Endothelial cell of umbilical vein (primary cell): ENCODE results near the gene CLTC. TPM values are rescaled to one million over a fixed set of nuclear protein-coding genes. Genes with fewer than 3 reads are reported as not detected.

ENCODE experiments used
- BruUV-seq: library from RNA; stranded (reverse); fragments of 400-500 nt; replicated peaks from 2 replicates; lab custom pipeline; 2021; lab: Mats Ljungman, UMichigan
- CTCF ChIA-PET: fragments of 300-600, 350-600 bp; sonication (Branson Sonifier 250); formaldehyde crosslinking; loops from one replicate; lab custom pipeline; 2021; ENCODE audit warnings: antibody characterized with exemption, inconsistent platforms; lab: Charles Lee
- POLR2A ChIA-PET: fragments of 300-600, 350-600 bp; sonication (Branson Sonifier 250); formaldehyde crosslinking; loops from one replicate; lab custom pipeline; 2021; ENCODE audit warnings: antibody characterized with exemption, inconsistent platforms; lab: Charles Lee
- DNase-seq: peaks from one replicate; pipeline ENCODE4 v3.0.0-alpha.2; 2011; ENCODE audit warnings: low read depth, low spot score
- FAIRE-seq: peaks from 2 replicates; lab custom pipeline; 2011; peaks lifted over from hg19 to GRCh38; lab: Jason Lieb, UNC
- H2AFZ ChIP-seq: 2 replicates; pipeline ENCODE4 v1.6.0; 2012; ENCODE audit warnings: low read depth, low read length, control low read depth, inconsistent platforms
- H3K27ac ChIP-seq: 2 replicates; pipeline ENCODE4 v1.5.1; 2011; ENCODE audit warnings: low read depth, mild to moderate bottlenecking, control low read depth, low read length, moderate library complexity; ENCODE audit not compliant: insufficient read depth
- H3K27me3 ChIP-seq, 2 experiments: 2 replicates each; pipeline versions ENCODE4 v1.6.0 to v1.6.1; 2011; ENCODE audit warnings: low read length in 2 of 2, mixed read lengths in 1 of 2; ENCODE audit not compliant: control insufficient read depth in 2 of 2, insufficient read depth in 2 of 2
- H3K36me3 ChIP-seq, 2 experiments: 2 replicates in 1 of 2; 3 replicates in 1 of 2; pipeline ENCODE4 v1.5.1; 2011; ENCODE audit warnings: low read length in 2 of 2, mild to moderate bottlenecking in 1 of 2, moderate library complexity in 1 of 2; ENCODE audit not compliant: control insufficient read depth in 2 of 2, insufficient read depth in 2 of 2; ENCODE audit errors: extremely low read depth in 1 of 2
- H3K4me1 ChIP-seq: 3 replicates; pipeline ENCODE4 v1.5.1; 2011; ENCODE audit warnings: mild to moderate bottlenecking, low read length; ENCODE audit not compliant: control insufficient read depth, insufficient read depth; ENCODE audit errors: extremely low read depth
- H3K4me2 ChIP-seq: 2 replicates; pipeline ENCODE4 v1.6.1; 2011; ENCODE audit warnings: low read length, control low read depth, mixed read lengths; ENCODE audit not compliant: insufficient read depth
- H3K4me3 ChIP-seq, 3 experiments: fragments of 200-600 bp in 1 of 3; sonication (generic), shearing (Covaris generic) in 1 of 3; replicated peaks in 1 of 3; 2 replicates each; pipeline ENCODE4 v1.5.1; 2011 to 2016; ENCODE audit warnings: control low read depth in 3 of 3, low read length in 3 of 3, mild to moderate bottlenecking in 2 of 3, inconsistent platforms in 1 of 3, low read depth in 1 of 3, moderate library complexity in 1 of 3; ENCODE audit not compliant: insufficient read depth in 1 of 3
- H3K79me2 ChIP-seq: 2 replicates; pipeline ENCODE4 v1.6.0; 2012; ENCODE audit warnings: low read length, inconsistent platforms; ENCODE audit not compliant: control insufficient read depth, insufficient read depth
- H3K9ac ChIP-seq: replicated peaks from 2 replicates; pipeline ENCODE3; 2011; ENCODE audit warnings: low read length, control low read depth; ENCODE audit not compliant: insufficient read depth; ENCODE audit errors: extremely low read depth
- H3K9me1 ChIP-seq: replicated peaks from 3 replicates; pipeline ENCODE4 v1.6.0; 2011; ENCODE audit warnings: mild to moderate bottlenecking, low read length; ENCODE audit not compliant: control insufficient read depth, insufficient read depth; ENCODE audit errors: extremely low read depth
- H3K9me3 ChIP-seq: replicated peaks from 2 replicates; pipeline ENCODE4 v1.5.1; 2012; ENCODE audit warnings: low read length, inconsistent platforms; ENCODE audit not compliant: control insufficient read depth, insufficient read depth
- H4K20me1 ChIP-seq: replicated peaks from 2 replicates; pipeline ENCODE3; 2011; ENCODE audit warnings: mild to moderate bottlenecking, low read length; ENCODE audit not compliant: control insufficient read depth, insufficient read depth; ENCODE audit errors: extremely low read depth
- EZH2 ChIP-seq: IDR thresholded peaks from 2 replicates; pipeline ENCODE4 v1.6.1; 2012; ENCODE audit warnings: borderline replicate concordance, low read depth, mild to moderate bottlenecking, moderate library complexity, low read length, inconsistent platforms; ENCODE audit not compliant: severe bottlenecking
- FOS ChIP-seq: IDR thresholded peaks from 2 replicates; pipeline ENCODE4 v1.6.1; 2011; ENCODE audit warnings: mild to moderate bottlenecking, low read length, moderate library complexity, borderline replicate concordance; ENCODE audit not compliant: insufficient read depth
- GATA2 ChIP-seq: IDR thresholded peaks from 2 replicates; pipeline ENCODE4 v1.7.0; 2011; ENCODE audit warnings: low read depth, mild to moderate bottlenecking, moderate library complexity, mixed read lengths, low read length; ENCODE audit not compliant: insufficient read length, insufficient read depth
- JUN ChIP-seq: IDR thresholded peaks from 2 replicates; pipeline ENCODE4 v1.6.1; 2011; ENCODE audit warnings: borderline replicate concordance, low read depth; ENCODE audit not compliant: insufficient read length, insufficient read depth
- MYC ChIP-seq: IDR thresholded peaks from one replicate; pipeline ENCODE4 v1.6.1; 2011; ENCODE audit warnings: mild to moderate bottlenecking, low read depth, low read length
- POLR2A ChIP-seq: IDR thresholded peaks from 2 replicates; pipeline ENCODE4 v1.6.1; 2012; ENCODE audit warnings: low read depth, mild to moderate bottlenecking, control low read depth, low read length
- POLR2AphosphoS5 ChIP-seq: IDR thresholded peaks from 2 replicates; pipeline ENCODE4 v1.6.1; 2012; ENCODE audit warnings: low read depth, mild to moderate bottlenecking, control low read depth, low read length, moderate library complexity; ENCODE audit not compliant: insufficient read depth
- dilution Hi-C: fragments of 300-500 bp; cut with MboI; formaldehyde crosslinking; loops from one replicate; pipeline ENCODE4 v1.15.0; 2019; ENCODE audit warnings: low sequenced_read_pairs; ENCODE audit not compliant: extremely low pct_ligation_motif_present
- intact Hi-C: fragments of 100-400 bp; cut with micrococcal nuclease; formaldehyde crosslinking; loops from one replicate; pipeline ENCODE4 v1.10.0; 2022
- polyA plus RNA-seq, 4 experiments: library from polyadenylated mRNA; depleted of rRNA in 3 of 4; stranded (reverse) in 3 of 4; unstranded in 1 of 4; fragments of >200 nt; gene quantifications; 2 replicates each; pipeline versions ENCODE4 v1.2.1 to v1.2.3, GENCODE V29; 2011 to 2012; ENCODE audit warnings: missing spikeins in 1 of 4
- total RNA-seq: library from RNA; stranded (reverse); gene quantifications from 2 replicates; pipeline ENCODE4 v1.2.3, GENCODE V29; 2021
- TF ChIP-seq, protein P1 (sequence below): IDR thresholded peaks from 2 replicates; pipeline ENCODE4 v1.6.1; 2011; ENCODE audit not compliant: insufficient read depth, insufficient read length
- TF ChIP-seq, protein P2 (sequence below), 2 donors: IDR thresholded peaks; 1 replicate in 1 of 2; 2 replicates in 1 of 2; pipeline ENCODE4 v1.5.1; 2011; ENCODE audit warnings: low read length in 2 of 2, mild to moderate bottlenecking in 2 of 2, moderate library complexity in 2 of 2, control low read depth in 1 of 2, inconsistent platforms in 1 of 2, low read depth in 1 of 2; ENCODE audit not compliant: insufficient read depth in 1 of 2; ENCODE audit errors: extremely low read depth in 1 of 2

CLTC gene
- total and polyA plus RNA-seq, 2 donors (not counting 3 experiments of a cell fraction or from before 2014, with no cell fraction given): 164 to 326 TPM

DNA sequence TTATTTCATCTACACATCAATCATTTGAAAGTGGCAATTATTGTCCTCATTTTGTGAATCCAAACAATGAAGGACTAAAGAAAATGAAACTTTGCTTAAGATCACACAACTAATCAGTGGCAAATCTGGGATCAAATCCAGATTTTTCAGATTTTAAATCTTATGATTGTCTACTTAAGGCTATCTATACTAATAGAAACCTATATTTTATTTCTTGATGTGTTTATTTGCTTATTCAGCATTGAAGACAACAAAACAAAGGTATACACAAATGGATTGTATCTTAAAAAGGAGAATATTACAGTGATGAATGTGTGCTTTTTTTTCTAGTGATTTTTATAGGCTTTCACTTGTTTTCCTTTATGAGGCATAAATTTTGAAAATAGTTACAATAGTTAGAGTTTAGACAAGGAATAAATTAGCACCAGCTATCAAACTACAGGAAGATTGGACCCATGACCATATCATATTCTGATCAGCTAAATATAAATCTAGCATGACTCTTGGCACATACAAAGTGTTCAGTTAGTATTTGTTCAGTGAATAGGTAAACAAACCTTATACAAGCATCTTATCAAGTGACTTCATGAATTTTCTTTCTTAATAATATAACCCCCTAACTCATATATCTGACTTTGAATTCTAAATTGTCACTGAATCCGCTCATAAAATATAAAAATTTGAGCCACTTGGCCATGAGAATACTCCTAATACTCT, 108.3 kb downstream of the CLTC start:
- ChIA-PET CTCF (interaction anchor here (1.6 kb wide), 1 partner anchor 132 kb away, joined by 7 read pairs; no protein-coding TSS in a partner anchor), POLR2A (interaction anchor here (1.8 kb wide), 1 partner anchor 21 kb away, joined by 7 read pairs; the partner anchor contains the start of genes PTRH2 and VMP1)
- FAIRE-seq: no peak
- no peak overlapping the region for H3K4me2 ChIP-seq
- H3K9me1 ChIP-seq: no peaks in the 10 kb centered on the region
- H3K9ac ChIP-seq: no peak overlapping the region
- H2AFZ ChIP-seq: no peak overlapping the region
- DNase-seq: no peak
- no peak overlapping the region for H3K27ac ChIP-seq
- BruUV-seq: no TSS peak
- no peaks in the 10 kb centered on the region for H3K36me3 ChIP-seq
- dilution Hi-C loops (no loop called here), intact Hi-C loops (no loop called here)
- H3K27me3 ChIP-seq: no peaks in the 10 kb centered on the region
- H3K4me3 ChIP-seq: no peak overlapping the region
- H3K79me2 ChIP-seq: peaks cover 55% of the 10 kb centered on the region
- H3K4me1 ChIP-seq: peaks cover 15% of the 10 kb centered on the region
- TF ChIP-seq MYC (no peak), EZH2 (no peak), FOS (no peak), POLR2AphosphoS5 (no peak), POLR2A (no peak), GATA2 (no peak)
- H3K9me3 ChIP-seq: no peaks in the 10 kb centered on the region
- no peaks in the 10 kb centered on the region for H4K20me1 ChIP-seq

DNA sequence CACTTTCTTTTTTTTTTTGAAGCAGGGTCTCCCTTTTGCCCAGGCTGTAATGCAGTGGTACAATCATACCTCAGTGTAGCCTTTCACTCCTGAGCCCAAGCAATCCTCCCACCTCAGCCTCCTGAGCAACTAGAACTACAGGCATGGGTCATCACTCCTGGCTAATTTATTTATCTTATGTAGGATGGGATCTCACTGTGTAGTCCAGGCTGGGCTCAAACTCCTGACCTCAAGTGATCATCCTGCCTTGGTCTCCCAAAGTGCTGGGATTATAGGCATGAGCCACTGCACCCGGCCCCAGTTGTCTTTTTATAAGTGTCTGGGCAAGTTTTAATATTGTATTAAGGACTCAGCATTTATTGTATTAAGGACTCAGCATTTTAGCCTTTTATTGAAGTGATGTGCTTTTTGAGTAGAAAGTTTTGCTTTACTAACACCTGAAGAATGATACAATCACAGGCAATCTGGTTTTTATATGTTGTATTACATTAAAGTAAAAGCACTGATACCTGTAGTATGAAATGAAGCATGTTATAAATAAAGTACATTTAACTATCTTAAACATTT, 110.7 kb downstream of the CLTC start:
- no peak overlapping the region for H2AFZ ChIP-seq
- no peaks in the 10 kb centered on the region for H3K9me1 ChIP-seq
- DNase-seq: no peak
- TF ChIP-seq EZH2 (no peak), POLR2A (no peak), GATA2 (no peak), POLR2AphosphoS5 (no peak), JUN (no peak), MYC (no peak), FOS (no peak)
- TF ChIP-seq, protein P1, sequence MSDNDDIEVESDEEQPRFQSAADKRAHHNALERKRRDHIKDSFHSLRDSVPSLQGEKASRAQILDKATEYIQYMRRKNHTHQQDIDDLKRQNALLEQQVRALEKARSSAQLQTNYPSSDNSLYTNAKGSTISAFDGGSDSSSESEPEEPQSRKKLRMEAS: no peak
- TF ChIP-seq, protein P2, sequence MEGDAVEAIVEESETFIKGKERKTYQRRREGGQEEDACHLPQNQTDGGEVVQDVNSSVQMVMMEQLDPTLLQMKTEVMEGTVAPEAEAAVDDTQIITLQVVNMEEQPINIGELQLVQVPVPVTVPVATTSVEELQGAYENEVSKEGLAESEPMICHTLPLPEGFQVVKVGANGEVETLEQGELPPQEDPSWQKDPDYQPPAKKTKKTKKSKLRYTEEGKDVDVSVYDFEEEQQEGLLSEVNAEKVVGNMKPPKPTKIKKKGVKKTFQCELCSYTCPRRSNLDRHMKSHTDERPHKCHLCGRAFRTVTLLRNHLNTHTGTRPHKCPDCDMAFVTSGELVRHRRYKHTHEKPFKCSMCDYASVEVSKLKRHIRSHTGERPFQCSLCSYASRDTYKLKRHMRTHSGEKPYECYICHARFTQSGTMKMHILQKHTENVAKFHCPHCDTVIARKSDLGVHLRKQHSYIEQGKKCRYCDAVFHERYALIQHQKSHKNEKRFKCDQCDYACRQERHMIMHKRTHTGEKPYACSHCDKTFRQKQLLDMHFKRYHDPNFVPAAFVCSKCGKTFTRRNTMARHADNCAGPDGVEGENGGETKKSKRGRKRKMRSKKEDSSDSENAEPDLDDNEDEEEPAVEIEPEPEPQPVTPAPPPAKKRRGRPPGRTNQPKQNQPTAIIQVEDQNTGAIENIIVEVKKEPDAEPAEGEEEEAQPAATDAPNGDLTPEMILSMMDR (IDR thresholded peaks at IDR 0.05; ENCODE audit: extremely low read depth in 1 of 2, insufficient read depth in 1 of 2, low read depth in 1 of 2, low read length in 2 of 2): no peak
- BruUV-seq: no TSS peak
- peaks cover 8% of the 10 kb centered on the region for H3K4me1 ChIP-seq
- no peaks in the 10 kb centered on the region for H3K36me3 ChIP-seq
- intact Hi-C loops (no loop called here), dilution Hi-C loops (no loop called here)
- H3K27ac ChIP-seq: no peak overlapping the region
- CTCF ChIA-PET: no interaction called here
- FAIRE-seq: no peak
- POLR2A ChIA-PET: no interaction called here
- H3K27me3 ChIP-seq: no peaks in the 10 kb centered on the region
- no peak overlapping the region for H3K9ac ChIP-seq
- no peak overlapping the region for H3K4me3 ChIP-seq
- H4K20me1 ChIP-seq: no peaks in the 10 kb centered on the region
- H3K9me3 ChIP-seq: no peaks in the 10 kb centered on the region
- no peak overlapping the region for H3K4me2 ChIP-seq
- peaks cover 41% of the 10 kb centered on the region for H3K79me2 ChIP-seq
